GM19035 (cell line): ENCODE results near the gene FHIT.
"Not testable (repeated sequence)": the region's sequence is repeated elsewhere in the genome, so short reads cannot be mapped to it uniquely, and the experiment has no call there.

Experiments used
- ATAC-seq: cut with Tn5 transposase; IDR thresholded peaks from one replicate; pipeline ENCODE4 v1.9.1; 2021; ENCODE audit not compliant: unreplicated experiment

Gene FHIT

GRCh38 chr3:61227799-61228198 is 23.5 kb downstream of the FHIT start:
- ATAC-seq: no peak

GRCh38 chr3:61226166-61226686 is 25.0 kb downstream of the FHIT start:
- ATAC-seq: no peak

- ATAC-seq: no peak
Observed at GRCh38 chr3:61224823-61225222, 26.4 kb downstream of the FHIT start.

GRCh38 chr3:61223451-61223850 is 27.8 kb downstream of the FHIT start:
- ATAC-seq: no peak

- no peak for ATAC-seq
Observed at GRCh38 chr3:61222467-61222866, 28.8 kb downstream of the FHIT start.

DNA sequence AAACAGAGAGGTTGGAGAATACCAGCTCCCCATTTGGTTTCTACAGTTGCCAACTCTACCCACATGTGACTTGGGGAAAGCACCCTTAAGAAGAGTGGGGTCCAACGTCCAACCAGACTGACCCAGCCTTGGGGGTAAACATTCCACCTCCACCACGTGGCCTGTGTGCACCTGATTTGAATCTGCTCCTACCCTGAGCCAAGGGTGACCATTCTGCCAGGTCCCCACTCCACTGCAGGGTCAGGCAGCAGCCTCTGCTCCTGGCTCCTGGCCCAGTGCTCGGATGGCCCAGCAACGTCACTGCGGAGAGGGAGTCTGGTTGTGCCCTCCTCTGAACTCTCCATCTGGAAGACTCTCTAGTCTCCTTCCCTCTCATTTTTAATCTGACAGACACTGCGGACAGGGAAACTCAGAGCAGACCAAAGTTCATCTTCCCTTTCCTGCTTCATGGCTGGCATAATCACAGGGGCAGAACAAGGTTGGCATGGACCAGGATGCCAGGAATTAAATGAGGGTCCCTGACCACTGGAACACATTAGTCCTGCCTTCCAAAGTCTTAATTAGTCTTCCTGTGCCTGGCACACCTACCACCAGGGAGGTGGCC is 29.4 kb downstream of the FHIT start:
- no peak for ATAC-seq

DNA sequence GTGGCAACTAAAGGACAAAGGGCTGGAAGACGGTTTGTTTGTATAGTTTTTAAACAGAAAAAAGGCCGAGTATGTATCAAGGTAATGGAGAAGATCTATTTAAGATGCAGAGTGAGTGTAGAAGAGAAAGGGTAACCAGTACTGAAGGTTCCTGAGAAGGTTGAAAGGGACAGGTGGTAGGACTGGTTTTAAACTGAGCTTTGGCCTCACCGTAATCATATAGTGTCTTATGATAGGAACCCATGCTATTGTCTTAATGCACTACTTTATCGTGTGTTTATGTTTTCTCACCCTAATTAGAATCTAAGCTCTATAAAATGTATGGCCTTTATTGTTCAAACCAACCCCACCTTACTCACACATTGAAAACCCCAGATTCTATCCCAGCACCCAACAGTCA is 32.7 kb downstream of the FHIT start:
- no peak for ATAC-seq

- not testable (repeated sequence) for ATAC-seq
Observed at GRCh38 chr3:61216171-61216570, 35.1 kb downstream of the FHIT start.

- no peak for ATAC-seq
Observed at GRCh38 chr3:61202086-61202485, 49.2 kb downstream of the FHIT start.

GRCh38 chr3:61201071-61201470 is 50.2 kb downstream of the FHIT start:
- no peak for ATAC-seq

- ATAC-seq: no peak
Observed at GRCh38 chr3:61200270-61200669, 51.0 kb downstream of the FHIT start.

- ATAC-seq: no peak
Observed at GRCh38 chr3:61199843-61200242, 51.4 kb downstream of the FHIT start.

GRCh38 chr3:61194892-61195538 is 56.2 kb downstream of the FHIT start:
- no peak for ATAC-seq

- ATAC-seq: no peak
Observed at GRCh38 chr3:61192222-61192621, 59.0 kb downstream of the FHIT start.

DNA sequence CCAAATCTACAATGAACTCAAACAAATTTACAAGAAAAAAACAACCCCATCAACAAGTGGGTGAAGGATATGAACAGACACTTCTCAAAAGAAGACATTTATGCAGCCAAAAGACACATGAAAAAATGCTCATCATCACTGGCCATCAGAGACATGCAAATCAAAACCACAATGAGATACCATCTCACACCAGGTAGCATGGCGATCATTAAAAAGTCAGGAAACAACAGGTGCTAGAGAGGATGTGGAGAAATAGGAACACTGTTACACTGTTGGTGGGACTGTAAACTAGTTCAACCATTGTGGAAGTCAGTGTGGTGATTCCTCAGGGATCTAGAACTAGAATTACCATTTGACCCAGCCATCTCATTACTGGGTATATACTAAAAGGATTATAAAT is 61.0 kb downstream of the FHIT start:
- not testable (repeated sequence) for ATAC-seq

- ATAC-seq: no peak
Observed at GRCh38 chr3:61186030-61186429, 65.2 kb downstream of the FHIT start.

DNA sequence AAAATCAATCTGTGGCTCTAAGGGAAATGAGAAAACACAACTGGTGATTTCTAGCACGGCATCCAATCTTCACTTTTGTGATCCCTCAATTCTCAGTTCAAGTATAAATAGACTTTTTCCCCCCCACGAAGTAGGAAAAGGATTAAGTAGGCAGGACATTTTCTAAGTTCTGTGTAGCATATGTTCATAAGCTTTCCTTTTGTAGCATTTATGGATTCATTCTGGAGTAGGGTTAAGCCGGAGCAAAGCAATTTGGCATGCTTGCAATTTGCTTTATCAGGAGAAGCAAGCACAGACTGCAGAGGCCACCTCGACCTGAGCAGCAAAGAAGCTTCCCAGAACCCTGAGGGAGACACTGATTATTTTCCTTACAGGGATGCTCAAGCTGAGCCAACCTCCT is 66.3 kb downstream of the FHIT start:
- ATAC-seq: no peak

GRCh38 chr3:61182662-61183061 is 68.6 kb downstream of the FHIT start:
- no peak for ATAC-seq

DNA sequence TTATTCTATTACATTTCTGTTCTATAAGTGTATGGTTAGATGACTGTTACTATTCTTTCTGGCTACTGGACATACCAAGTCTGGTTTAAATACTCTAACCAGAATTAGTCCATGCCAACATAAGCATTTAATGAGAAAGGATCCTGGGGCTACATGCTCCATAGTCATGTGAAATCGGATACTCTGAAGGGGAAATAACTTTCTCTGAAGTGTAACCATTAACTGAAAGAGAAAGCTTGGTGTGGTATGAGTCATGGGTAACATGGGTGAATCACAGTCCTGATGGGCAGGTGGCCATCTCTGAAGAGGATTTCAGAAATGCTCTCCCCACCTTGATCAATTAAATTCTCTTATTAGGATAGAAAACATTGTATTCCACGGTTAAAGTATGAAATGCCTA is 69.4 kb downstream of the FHIT start:
- ATAC-seq: peak; percentile 94

DNA sequence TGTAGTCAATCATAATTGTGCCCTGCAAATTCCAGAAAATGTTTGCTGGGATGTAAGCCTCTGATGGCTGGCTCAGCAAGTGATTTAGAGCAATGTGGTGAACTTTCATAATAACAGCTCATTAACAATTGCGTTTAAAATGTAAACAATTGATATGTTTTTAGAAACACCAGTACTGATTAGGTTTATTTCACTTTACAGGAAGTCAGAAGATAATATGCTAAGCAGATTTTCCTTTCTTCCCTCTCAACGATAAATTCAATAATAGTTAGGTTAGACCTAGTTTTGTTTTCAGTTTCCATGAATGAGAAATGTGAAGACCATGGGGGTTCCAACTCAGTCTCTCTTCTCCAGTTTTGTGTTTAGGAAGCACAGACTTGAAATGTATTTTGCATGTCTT is 71.0 kb downstream of the FHIT start:
- ATAC-seq: no peak

DNA sequence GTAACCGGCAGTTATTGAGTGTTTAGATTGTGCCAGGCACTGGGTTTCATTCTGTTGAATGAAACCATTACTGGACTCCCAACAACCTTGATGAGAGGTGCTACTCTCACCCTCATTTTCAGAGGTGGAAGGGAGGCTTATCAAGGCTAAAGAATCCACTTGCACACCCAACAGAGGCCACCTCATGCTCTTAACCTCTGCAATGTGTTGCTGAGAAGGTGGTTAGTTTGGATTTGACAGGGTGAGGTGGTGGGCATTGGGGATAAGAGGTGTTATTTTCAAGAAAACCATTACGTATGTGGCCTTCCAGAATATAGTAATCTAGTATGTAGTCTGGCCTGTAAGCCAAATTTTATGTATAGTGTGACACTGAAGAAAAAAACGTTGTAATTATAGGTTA is 73.1 kb downstream of the FHIT start:
- ATAC-seq: no peak

DNA sequence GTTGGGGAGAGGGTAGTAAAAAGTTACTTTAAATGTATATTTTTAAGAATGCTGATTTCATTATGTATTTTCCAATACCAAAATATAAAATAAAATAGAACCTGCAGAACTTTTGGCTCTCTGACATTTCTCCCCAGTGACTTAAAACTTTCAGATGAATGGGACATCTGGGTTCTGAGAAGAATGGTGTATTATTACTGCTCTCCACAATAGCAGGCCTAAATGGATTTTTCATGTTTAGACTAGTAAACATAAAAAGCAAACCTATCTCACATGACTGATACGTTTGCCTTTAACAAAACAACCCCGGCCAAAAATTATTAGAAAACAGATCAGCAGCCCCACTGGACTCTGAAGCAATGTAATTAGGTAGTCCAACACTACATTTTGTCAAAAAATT is 73.8 kb downstream of the FHIT start:
- no peak for ATAC-seq

- no peak for ATAC-seq
Observed at GRCh38 chr3:61173676-61174075, 77.6 kb downstream of the FHIT start.
